Measurements from ENCODE around the gene GDPD5.

Gene GDPD5

DNA sequence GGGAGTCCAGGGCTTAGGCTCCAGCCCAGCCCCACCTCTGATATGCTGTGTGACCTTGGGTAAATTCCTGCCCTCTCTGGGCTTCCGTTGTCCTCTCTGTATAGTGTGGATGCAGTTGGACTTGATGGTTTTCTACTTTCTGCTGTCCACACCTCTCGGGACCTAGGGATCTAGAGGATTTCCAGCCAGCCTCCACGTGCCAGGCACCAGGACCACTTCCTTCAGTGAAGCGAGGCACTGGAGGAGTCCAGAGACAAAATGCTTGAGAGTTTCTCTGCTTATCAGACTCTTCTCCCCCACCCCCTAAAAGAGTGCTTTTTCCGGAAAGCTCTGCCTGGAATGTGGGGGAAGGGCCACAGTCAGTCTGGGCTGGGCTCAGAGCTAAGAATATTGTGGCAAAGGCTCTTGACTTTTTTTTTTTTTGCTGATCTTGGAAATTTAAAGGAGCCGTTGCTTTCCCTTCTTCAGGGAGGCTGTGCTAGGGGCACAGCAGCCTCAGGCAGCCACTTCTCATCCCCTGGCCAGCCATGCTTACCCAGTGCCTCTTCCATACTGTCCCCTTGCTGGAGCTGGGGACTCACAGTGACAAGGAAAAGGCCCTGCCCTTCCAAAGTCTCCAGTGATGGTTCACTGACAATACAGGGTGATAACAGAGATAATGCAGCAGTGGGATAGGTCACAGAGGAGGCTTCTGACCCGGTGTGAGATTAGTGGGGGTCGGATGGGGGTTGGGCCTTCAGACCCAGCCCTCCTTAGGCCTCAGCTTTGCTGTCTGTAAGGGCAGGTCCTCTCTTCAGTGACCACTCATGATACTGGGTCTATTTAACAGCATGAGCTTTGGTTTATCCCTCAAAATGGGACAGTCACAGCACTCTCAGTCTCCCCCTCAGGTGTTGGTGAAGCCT, 33.5 kb upstream of the GDPD5 start:
- no peak for DNase-seq

GRCh38 chr11:75557666-75558494, 32.1 kb upstream of the GDPD5 start:
- DNase-seq = no peak

DNA sequence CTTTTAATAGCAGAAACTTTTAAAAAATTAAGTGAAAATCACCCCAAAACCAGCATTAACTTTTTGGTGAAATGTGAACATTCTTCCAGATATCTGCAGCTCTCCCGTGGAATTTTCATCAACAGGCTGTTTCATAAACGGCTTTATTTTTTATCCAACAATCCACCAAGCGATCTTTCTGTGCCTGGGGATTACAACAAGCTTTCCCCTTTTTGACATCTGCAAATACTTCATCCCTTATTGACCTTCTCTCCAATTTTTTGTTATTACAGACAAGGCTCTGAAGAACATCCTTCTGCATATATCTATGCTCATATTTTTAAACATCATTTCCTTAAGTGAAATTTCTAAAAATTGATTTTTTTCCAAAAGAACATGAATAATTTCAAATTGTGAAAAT, 30.5 kb upstream of the GDPD5 start:
- no peak for DNase-seq

GRCh38 chr11:75555079-75555811, 29.5 kb upstream of the GDPD5 start:
- no peak for DNase-seq

DNA sequence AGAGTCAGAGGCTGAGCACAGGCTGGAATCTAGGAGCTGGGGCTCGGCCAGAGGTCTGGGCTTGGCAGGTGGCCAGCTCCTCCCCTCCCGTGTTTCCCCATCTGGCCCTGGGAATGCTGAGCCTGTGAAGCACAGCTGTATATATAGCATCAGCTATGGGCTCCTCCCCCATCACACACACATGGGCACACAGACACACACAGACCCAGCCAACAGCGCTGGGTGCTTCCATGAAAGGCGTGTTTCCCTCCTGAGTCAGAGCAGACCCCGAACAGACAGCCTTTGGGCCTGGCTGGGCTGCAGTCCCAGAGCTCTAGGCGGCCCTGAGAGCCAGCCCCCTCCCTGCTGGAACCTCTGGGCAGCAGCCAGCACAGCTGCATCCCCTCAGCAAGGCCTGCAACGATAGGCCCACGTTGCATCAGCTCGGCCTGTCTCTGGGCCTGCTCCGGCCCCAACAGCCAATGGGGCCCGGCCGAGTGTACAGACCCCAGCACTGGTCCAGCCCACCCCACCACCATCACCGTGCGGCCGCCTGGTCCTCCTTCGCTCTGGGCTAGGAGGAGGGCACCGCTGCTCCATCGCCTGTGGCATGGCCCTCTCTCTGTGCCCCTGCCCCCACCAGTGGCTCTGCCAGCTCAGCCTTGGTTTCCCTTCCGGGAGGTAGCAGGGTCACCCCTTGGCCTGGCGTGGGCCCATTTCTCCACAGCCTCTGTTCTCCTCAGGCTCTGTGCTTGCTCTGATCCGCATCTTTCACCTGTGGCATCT, 28.7 kb upstream of the GDPD5 start:
- no peak for DNase-seq

DNA sequence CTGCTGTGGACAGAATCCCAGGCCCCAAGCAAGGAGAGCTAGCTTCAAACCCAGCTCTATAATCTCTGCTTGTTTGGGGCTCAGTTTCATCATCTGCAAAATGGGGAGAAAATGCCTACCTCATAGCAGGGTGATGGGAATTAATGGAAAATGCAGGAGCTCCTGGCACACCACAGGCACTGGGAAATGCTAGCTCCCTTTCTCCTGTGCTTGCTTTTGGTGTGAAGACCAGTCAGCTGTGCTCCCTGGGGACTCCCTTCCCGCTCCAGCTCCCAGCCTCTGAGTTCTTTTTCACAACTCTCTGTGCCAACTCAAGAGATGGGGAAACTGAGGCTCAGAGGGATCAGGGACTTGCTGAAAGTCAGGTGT, 28.1 kb upstream of the GDPD5 start:
- DNase-seq = no peak

GRCh38 chr11:75553182-75553581, 27.4 kb upstream of the GDPD5 start:
- no peak for DNase-seq

GRCh38 chr11:75549370-75549958, 23.7 kb upstream of the GDPD5 start:
- DNase-seq = no peak

- DNase-seq = no peak
Observed at GRCh38 chr11:75548595-75549272, 23.0 kb upstream of the GDPD5 start.

- DNase-seq = no peak
Observed at GRCh38 chr11:75547617-75548058, 21.9 kb upstream of the GDPD5 start.

DNA sequence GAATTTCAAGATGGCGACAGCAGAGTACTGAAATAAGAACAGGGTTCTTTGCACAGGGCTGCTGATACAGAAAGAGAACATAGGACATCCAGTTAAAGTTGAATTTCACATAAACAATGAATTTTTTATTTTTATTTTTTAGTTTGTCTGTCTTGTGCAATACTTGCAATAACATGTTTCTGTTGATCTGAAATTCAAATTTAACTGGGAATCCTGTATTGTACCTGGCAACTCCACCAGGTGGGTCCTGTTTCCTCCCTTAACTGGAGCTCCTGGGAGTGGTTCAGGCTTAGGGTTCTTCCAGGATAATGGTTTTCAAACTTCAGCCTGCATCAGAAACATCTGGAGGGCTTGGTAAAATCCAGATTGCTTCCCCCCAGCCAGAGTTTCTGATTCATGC, 21.4 kb upstream of the GDPD5 start:
- DNase-seq = no peak

DNA sequence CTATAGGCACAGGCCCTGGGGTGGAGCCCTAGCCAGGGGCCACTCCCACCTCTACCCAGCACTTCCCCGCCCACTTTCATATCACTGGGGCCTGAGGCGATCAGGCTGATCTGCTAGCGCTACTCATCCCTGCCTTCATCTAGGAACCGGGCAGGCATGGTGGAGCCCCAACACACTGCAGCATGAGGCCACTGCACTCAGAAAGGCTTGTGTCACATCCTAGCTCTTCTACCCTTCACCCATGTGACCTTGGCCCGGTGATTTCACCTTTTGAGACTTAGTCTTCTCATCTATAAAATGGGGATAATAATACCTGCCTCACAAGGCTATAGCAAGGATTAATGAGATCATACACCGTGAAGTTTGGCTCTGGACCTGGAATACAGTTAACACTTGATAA, 18.1 kb upstream of the GDPD5 start:
- no peak for DNase-seq

DNA sequence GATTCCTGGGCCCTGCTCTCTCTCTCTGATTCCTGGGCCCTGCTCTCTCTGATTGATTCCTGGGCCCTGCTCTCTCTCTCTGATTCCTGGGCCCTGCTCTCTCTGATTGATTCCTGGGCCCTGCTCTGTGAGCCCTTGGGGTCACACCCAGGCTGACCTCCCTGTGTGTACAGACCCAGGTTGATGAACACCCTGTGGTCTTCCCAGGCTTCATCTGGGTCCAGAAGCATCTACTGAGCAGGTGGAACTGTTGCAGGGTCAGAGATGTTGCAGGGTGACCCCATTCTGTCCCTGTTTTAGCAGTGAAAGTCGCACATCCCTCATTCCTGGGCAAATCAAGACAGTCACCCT, 16.3 kb upstream of the GDPD5 start:
- no peak for DNase-seq

DNA sequence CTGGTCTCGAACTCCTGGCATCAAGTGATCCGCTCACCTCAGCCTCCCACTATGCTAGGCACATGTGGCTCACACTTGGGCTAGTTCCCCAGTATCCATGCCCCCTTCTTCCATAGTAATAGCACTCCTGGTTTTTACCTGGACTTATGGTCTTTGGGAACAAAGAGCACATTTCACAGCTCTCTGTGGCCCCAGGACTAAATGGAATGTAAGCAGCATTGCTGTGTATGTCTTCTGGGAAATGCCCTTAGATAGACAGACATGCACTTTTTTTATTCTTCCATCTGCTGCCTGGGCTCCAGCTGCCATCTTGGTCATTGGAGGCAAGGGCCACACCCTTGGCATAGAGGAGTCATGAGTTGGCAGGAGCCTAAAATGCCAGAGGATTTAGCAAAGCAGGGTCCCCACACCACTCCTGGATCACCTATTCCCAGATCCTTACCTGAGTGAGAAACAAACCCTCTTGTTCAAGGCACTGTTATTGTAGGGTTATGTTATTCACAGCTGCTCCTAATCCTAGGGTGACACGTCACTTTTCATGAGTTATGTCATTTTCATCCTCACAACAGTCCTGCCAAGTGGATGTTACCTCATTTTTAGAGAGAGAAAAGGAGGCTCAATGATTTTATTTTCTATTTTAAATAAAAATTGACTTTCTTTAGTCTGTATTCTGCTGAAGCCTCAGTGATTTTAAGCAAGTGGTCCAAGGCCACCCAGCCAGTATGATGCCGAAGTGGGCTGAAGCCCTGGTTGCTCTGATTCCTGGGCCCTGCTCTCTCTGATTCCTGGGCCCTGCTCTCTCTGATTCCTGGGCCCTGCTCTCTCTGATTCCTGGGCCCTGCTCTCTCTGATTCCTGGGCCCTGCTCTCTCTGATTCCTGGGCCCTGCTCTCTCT, 15.7 kb upstream of the GDPD5 start:
- DNase-seq = no peak

DNA sequence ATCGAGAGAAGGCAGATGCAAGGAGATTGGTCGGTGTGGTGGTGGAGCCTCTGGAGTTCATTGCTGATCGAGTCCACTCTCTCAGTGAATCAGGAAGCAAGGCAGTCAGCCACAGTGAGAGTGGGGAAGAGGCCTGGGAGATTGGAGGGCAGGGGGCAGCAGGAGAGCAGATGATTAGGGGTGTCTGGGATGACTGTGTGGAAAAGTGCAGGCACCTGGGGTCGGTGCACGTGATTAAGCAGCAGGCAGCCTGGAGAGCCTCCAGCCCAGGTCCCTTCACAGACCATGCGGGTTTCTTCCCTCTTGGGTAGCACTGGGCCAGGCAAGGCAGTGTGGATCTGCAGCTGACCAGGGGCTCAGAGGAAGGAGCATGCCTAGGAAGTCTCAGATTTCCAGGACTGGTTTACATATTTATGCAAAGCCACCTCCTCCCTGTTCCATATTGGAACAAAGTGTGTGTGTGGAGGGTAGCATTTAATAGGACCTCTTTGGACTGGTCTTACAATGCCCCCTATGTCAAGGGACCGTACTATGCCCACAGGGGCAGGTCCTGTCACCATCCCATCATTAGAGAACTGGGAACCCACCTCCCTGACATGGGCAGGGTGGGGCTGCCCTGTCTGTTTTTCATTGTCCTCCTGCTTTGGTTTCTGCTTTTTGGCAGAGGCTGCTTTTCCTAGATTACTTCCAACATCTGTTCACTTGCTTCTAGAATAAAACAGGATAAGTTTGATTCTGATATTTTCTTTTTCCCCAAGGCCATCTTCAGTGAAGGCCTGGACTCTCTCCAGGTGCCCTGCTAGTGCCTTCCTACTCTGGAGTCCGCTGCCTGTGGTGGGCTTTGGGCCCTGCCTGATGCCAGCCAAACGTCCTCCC, 14.0 kb upstream of the GDPD5 start:
- no peak for DNase-seq

GRCh38 chr11:75538150-75538942, 12.6 kb upstream of the GDPD5 start:
- DNase-seq = no peak

DNA sequence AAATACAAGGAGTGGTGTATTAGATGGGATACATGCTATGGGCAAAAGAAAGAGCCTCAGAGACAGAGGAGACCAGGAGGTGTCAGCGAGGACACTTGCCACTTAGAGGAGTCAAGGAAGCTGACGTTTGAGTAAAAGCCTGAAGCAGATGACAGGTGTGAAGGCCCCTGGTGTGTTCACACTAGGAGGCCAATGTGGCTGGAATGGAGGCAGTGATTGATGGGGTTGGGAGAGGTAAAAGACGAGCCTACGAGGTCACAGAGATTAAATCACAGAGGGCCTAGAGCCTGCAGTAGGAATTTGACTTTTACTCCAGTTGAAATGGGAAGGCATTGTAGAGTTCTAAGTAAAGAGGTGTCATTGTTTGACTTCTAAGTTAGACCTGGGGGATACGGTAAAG, 12.0 kb upstream of the GDPD5 start:
- no peak for DNase-seq

GRCh38 chr11:75536786-75537641, 11.3 kb upstream of the GDPD5 start:
- DNase-seq = no peak
